CD4-positive, alpha-beta T cell treated with Interleukin-2 at 100 ng/mL for 4 hours (primary cell): ENCODE data around the gene CCNK.
A peak's percentile ranks its signal among the peaks of the same experiment; 100 is the strongest.

ENCODE experiments used
- DNase-seq: peaks from one replicate; pipeline ENCODE4 v3.0.0-alpha.2; 2020; ENCODE audit warnings: low spot score

CCNK gene

DNA sequence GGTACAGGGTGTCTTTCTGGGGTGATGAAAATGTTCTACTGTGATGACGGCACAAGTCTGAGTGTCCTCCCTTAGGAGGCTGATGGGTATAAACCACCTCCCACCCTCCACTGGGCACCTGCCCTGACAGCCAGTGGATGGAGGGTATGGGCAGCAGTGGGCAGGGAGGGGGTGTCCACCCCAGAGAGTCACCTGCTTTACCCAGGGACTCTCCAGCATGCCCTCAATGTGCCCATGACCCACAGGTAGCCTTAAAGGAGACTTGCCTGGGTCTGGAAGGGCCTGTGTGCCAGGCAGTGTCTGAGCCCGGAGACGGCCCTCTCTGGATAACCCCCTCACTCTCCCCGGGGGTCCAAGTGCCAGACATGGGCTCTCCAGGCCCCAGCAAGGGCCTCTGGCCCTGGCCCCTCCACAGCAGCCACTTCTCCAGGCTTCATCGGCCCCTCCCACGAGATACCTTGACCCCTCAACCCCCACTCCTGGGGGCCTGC is 38.8 kb downstream of the CCNK start:
- no peak for DNase-seq

DNA sequence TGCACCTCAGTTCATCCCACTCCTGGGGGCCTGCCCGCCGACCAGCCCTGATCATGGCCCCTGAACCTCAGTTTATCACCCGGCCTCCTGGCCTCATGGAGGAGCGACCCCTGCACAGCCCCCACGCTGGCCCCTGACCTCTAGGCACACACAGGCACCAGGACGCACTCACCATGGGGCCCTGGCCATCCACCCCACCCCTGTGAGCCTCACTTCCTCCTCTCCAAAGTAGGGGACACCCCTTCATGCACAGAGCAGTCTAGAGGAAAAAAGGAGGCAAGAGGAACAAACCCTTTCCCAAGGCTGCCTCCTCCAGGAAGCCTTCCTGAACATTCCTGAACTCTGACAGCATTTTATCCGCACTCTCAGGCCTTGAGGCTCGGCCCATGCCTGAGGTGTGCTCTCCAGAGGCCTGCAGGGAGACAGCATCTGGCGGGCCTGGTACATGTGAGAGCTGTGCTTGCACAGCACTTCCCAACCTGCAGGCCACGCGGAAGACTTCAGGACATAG is 39.4 kb downstream of the CCNK start:
- no peak for DNase-seq

DNA sequence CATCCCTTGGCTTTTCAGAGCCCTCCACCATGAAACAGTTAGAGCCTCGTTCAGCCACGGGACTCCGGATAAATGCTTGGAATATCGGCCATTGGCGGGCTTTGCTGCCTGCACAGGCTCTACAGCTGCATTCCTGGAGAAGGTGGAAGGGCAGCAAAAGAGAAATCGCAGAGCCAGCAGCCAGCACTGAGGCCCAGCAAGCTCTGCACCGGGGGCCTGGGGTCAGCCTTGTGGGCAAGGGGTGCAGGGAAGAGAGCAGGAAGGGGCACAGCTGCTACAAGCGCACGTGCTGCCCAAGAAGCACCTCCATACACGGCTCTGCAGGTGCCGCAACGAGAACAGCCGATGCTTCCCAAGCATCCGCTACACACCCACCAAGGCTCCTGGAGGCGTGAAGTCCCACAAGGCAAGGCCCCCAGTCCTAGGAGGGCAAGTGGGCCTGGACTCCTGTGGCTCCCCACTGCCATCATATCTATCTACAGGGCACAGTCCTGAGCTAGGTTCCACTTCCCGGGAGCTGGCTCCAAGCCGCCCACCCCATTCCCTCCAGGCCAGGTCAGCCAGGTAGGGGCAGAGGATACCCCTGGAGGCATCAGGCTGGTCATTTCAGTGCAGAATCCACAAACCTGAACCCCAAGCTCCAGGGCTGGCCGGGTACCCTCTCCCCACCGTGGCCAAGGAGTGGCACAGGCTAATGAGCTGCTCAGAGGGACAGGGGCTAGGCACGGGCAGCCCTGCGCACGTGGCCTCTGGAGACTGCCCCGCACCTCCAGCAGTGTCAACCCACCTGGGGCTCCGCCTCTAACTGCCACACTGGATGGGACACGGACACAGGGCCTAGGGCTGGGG is 40.2 kb downstream of the CCNK start:
- DNase-seq, result no peak

DNA sequence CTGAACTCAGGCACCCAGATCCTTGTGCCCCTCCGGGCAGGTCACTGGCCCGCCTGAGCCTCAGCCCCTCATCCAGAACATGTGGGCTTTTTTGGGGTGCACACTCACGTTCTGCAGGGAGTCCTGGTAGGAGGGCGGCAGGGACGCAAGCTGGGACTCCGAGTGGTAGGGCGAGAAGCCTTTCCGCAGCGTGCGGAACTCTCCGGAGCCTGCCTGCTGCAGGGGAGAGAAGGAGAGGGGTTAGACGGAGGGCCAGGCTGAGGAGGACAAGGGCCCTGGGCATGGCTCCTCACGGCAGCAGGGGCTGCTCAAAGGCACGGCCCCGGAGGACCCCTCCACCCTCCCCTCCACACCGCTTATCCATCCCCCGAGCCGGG is 40.8 kb downstream of the CCNK start:
- DNase-seq, result no peak

DNA sequence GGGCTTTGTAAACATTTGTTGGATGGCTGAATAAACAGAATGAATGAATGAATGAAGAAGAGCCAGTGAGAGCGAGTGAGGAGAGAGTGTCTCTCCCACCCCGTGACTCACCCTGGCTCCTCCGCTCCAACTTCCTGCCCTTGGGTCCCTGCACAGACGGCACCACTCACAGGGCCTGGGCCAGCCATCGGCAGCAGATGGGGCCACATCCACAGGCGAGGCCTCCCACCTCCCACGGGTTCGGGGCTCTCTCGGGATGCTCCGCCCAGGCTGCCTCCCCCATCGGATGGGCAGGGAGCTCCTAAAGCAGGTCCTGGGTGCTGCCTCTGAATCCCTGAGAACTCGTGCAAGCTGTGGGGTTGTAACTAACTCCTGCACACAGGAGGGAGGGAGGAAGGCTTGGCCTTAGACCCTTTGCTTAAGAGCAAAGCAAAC is 41.3 kb downstream of the CCNK start:
- no peak for DNase-seq

DNA sequence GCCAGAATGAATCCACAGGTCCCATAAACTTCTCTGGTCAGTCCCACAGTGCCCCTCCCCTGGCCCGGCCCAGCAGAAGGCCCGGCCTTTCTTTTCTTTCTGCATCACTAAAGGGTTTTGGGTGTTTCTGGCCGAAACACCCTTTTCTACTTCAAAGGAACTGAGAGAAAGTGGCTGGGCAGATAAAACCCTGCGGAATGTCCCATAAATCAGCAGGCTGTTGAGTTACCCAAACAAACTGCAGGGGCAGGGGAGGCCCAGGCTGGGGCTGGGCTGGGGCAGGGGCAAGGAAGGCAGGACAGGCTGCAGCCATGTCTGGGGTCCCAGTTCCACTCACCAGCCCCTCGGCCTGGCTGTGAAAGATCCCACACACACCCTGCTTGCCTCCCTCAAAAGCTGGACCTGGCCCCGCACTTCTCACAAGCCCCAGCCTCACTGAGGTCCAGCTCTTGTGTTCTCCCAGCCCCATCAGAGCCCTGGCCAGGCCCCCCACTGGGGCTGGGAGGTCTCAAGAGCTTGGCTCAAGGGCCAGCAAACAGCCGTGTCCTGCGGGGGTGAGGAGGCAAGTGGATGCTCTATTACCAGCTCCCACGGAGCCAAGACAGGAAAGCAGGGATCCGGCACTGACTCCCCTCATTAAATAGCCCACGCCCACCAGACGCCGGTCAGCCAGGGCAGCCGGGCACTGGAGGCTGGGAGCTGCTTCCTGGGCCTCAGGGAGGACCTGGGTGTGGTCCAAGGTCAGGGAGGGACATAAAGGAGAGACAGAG is 41.9 kb downstream of the CCNK start:
- DNase-seq, result no peak

DNA sequence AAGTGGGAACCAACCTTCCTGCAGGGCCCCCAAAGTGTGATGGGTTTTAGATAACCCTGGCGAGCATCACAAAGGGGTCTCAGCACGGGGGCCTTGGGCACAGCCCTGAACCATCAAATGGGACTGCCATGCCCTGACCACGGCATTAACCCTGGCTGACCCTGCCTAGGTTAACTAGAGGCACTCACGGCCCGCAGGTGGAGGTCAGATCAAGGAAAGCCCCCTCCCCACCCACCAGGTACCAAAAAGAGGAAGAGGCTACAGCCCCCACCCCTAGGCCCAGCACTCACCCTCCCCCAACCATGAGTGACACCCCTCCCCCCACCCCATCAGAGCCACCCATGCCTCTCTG is 42.5 kb downstream of the CCNK start:
- no peak for DNase-seq

DNA sequence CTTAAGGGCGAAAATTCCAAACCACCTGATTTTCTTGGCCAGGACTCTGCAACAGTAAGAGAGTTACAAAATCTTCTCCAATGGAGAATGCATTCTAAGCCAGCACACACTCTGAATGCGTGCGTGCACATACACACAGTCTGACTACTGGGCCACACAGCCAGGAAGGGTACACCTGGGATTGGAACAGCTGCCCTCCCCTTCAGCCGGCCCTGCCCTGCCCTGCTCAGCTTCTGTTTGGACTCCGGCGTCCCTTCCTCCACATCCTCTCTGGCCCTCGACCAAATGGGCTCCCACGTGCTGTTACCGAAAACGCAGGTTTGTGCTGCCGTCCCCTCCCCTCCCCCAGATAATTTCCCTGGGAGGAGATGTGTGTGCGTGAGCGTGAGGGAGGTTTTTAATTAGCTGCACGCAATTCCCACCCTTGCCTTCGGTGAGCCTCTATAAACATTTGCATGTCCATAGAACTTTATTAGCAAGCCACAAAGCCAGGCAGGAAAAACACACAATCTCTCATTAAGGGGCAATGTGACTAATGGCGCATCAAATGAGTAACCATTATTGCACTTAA is 43.0 kb downstream of the CCNK start:
- no peak for DNase-seq

DNA sequence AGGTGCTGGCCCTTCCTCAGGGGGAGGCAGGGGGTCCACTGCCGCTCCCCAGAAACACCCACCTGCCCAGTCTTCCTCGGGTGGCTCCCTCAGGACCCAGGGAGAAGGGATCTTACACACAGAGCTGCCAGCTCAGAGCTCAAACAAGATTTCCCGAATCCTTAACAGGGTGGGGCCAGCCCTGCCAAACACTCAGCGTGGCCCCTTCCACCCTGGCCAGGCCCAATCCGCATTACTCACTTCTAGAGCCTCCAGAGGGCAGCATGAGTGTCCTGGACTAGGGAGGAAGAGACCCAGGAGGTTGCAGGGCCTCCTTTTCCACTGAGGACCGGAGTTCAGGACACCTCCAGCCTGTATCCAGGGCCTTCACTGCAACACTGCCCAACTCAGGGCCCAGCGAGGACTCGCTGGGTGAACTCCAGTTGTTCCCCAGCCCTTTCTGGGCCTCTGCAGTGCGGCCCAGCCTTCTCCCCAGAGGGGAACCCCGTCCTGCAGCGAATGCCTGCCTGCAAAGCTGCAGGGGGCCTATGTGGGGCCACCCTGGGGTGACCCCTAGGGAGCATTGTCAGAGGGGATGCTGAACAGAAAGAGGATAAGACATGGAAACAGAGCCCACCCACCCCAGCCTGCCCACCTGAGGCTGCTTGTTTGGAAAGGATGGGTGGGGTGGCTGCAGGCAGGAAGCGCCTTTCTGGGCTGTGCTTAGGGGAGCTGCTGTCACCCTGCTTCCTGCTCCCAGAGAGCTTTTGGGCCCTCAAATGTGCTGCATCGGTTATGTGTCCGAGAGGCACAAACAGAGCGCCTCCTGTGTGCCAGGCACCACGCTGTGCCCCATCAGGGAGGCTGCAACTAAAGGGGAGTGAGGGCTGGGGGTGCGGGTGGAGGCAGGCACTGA is 43.8 kb downstream of the CCNK start:
- peak; percentile 5 for DNase-seq

DNA sequence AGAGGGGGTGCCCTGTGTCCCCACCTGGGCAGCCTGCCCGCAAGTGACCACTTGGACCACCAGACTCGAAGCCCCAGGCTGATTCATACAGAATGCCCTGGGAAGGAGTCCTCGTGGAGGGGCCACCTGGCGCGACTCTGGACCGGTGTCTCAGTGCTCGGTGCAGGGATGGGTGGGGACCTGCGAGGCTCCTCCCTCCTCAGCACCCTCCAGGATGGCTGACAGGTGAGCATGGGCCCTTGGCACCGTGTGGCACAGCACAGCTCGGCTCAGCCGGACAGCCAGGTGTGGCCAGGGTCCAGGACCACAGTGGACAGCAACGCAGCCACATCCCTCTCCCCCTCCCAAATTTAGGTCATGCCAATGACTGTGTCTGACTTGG is 44.5 kb downstream of the CCNK start:
- no peak for DNase-seq

DNA sequence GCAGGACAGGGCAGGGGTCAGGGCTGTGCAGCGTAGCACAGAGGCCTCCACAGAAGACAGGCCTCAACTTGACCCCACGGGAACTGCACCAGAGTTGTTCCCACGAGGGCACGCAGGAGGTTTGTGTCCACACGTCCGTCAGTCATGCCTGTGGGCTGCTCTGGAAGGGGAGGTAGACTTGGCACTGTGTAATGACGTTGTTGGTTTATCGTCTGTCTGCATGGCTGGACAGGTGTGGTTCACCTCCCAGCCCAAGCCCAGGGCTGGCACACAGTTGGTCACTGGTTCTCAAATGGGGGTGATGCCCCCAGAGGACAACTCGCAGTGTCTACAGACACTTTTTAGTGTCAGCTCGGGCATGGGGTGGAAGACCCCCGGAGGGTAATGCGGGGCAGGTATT is 45.8 kb downstream of the CCNK start:
- DNase-seq, result no peak

DNA sequence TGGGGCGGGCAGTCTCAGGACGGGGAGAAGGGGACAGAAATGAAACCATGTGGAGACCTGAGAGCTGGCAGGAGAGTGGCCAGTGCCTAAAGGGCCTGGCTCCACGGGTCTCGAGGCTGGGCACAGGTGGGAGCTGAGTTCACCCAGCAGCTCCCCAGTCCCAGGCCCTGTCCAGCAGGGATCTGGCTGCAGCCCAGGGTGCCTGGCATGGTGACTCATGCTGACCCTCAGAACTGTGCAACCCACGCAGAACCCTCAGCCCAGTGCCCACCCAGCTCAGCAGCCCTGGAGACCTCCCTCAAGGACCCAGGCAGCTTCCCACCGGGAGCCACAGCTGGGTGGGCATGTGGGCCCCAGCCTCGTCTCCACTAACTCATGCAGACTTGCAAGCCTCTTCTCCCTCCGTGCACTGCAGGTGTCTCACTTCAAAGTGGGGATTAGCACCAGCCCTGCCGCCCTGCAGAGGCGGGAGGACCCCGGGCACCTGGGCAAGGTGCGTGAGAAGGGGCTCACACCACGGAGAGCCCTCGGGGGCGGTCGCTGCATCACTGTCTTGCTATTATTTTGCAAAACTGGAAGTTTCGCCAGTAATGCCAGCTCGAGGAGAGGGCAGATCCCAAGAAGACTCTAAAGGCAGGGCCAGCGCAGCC is 46.3 kb downstream of the CCNK start:
- no peak for DNase-seq

DNA sequence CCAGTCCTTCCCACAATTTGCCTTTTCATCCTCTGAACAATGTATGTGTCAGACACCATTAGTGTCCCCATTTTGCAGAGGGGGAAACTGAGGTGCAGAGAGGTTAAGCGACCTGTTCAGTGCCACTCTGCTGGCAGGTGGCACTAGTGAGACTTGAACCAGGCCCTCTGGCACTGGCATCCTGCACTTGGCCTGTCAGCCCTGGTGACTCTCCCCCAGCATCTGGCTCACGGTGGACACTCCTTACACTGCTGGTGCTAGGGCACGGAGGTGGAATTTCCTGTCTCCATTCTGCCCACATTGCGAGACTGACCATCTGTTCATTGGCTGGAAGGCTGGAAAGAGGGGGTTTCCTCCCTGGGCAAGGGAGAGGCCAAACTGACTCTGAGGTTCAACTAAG is 48.7 kb downstream of the CCNK start:
- no peak for DNase-seq

DNA sequence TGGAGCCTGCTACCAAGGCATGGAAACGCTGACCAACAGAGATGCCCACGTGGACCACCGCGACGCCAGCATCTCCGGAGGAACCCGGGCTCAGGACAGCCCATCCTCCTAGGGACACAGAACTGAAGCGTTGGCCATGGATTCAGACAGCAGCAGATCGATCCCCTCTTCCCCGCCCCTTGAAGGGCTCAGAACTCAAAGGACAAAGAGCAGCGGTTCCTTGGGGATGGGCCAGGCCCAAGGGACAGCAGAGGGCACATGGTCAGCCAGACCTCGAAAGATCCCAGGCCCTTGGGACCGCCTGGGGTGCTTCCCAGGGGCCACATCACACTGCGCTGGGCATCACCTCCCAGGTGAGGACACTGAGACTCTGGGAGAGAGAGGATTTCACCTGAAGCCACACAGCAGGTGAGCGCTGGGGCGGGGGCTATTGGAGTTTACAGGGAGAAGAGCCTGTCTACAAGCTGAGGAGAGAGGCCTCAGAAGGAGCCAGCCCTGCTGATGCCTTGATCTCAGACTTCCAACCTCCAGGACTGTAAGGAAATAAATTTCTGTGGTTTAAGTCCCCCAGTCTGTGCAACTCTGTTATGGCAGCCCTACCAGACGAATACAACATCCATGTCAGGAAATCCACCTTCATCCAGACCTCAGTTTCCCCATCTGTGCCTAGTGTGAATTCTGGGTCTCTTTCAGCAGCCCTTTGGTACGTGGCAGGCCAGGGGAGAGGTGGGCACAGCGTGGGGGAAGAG is 49.4 kb downstream of the CCNK start:
- no peak for DNase-seq

DNA sequence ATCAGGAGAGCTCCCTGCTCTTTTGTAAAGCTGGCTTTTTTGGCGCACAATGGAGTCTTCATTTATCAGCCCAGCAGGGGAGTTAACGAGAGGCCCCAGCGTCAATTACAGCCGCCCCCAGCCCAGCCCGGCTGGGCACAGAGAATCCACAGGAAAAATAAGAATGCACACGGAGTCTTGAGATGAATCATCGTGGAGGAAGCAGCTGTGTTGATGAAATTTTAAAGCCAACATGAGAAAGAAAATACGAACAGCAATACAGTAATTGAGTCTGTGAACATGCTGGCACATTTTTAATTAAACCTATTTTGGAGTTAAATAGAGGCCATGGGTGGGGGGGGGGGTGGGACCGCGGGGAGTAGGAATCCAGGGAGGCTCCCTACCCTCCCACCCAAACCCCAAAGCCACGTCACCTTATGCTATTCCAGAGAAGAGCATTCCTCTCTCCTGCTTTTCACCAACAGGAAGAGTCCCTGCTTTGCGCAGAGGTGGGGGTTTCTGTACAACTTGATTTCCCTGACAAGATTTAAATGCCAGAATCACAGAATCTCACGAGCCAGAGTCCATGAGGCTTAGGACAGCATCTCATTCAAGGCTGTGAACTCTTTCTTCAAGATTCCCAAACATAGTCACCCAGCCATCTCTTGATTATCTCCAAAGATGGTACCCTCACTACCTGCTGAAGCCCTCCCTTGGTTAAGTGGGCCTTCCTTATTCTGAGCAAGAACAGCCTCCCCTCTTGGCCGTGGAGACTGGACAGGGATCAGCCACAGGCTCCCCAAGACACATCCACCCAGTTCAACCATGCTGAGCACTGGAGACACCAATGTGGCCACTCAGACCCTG is 50.3 kb downstream of the CCNK start:
- no peak for DNase-seq

DNA sequence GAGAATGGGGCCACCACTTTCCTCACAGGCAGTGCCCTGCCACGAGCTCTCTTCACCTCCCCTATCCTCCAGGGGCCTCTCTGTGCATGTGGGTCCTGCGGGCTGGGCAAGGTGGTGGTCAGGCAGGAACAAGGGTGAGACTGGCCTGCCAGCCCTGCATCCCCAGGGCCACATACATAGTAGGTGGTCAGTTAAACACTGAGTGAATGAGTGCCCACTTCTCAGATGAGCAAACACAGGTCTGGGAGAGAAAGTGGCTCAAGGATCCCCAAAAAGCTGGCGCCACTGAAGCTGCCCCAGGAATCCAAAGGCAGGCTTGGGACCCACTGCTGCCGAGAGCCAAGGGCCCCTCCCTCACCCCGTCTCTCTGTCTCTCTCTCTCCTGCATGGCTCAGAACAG is 51.1 kb downstream of the CCNK start:
- no peak for DNase-seq

DNA sequence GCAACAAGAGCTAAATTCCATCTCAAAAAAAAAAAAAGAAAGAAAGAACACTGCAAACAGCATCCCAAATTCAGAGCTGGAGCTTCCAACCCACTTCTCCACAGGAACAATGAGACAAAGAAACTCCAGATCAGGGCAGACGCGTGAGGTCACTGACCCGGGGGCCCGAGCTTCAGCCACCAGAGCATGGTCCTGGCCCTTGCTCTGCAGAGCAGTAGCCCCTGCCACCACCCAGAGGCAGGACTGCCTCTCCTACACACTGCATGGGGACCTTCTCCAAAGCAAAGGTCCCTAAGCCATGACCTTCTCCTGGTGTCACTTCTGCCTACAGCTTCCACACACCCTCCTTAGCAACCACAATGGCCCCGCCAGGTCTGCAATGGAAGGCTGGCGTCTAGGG is 53.1 kb downstream of the CCNK start:
- DNase-seq, result no peak

DNA sequence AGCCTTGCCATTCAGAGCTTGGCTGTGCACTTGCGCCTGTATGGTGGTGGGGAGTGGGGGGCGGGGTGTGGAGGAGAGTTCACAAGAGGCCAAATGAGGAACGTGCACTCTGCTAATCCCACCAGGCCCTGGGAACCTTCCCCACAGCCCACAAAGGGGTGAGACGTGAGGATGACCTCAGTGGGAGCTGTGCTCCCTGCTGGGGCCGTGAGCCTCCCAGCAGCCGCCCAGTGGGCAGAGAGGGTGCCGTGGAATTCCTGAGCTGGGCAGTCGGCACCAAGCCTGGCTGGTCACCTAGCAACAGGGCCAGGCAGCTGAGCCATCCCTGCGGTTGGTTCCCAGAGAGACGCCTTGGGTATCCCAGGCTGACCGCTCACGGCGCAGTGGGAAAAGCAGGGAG is 53.7 kb downstream of the CCNK start:
- no peak for DNase-seq

DNA sequence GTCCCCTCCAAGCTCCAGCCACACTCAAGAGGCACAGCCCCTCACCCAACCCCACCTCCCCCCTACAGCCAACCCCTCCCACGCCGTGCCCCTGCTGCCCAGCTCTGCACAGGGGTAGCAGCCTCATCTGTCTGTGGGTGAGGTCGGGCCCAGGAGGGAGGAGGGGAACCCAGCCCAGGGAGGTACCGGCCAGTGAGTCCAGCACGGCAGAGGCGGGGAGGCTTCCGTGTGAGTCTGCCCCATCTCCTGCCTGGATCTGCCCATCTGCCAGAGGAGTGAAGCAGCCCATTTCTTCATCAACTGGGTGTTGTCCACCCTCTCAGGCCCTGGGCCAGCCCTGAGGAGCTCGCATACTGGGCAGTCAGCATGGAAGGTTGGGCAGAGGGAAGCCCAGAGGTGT is 54.2 kb downstream of the CCNK start:
- no peak for DNase-seq
